GM12878 (cell line): Measurements from ENCODE around the gene PHACTR3. TPM values are rescaled to one million over a fixed set of nuclear protein-coding genes. Genes with fewer than 3 reads are reported as not detected.

Source experiments
- BACH1 ChIP-seq: fragments of 450-650 bp; IDR thresholded peaks from 2 replicates; pipeline ENCODE4 v1.6.1; 2017; ENCODE audit warnings: mild to moderate bottlenecking, borderline replicate concordance
- MTA2 ChIP-seq: fragments of 450-650 bp; IDR thresholded peaks from 2 replicates; pipeline ENCODE4 v1.6.1; 2016; ENCODE audit warnings: low read depth, mild to moderate bottlenecking, moderate library complexity
- PRDM15 ChIP-seq: fragments of 450-650 bp; formaldehyde crosslinking; IDR thresholded peaks from 2 replicates; pipeline ENCODE4 v1.4.0; 2020; ENCODE audit warnings: mild to moderate bottlenecking, moderate library complexity
- RAD51 ChIP-seq: fragments of 450-650 bp; IDR thresholded peaks from 2 replicates; pipeline ENCODE4 v1.6.1; 2016; ENCODE audit warnings: moderate library complexity, mild to moderate bottlenecking, inconsistent platforms
- SRF ChIP-seq, 2 experiments: IDR thresholded peaks; 2 replicates each; pipeline ENCODE4 v1.6.1; 2011; ENCODE audit warnings: low read depth in 2 of 2, low read length in 2 of 2, mild to moderate bottlenecking in 1 of 2, moderate library complexity in 1 of 2
- ZNF274 ChIP-seq: IDR thresholded peaks from one replicate; pipeline ENCODE4 v1.8.0; 2011; ENCODE audit not compliant: insufficient read length, insufficient read depth
- polyA plus RNA-seq, 11 experiments: library from polyadenylated mRNA; depleted of rRNA in 4 of 11; unstranded in 6 of 11; stranded (reverse) in 5 of 11; fragments of >200 nt; fragmentation: Nextera tagmentation in 4 of 11; fragmentation: Illumina TruSeq in 1 of 11; extraction: Ambion mirVana in 4 of 11; extraction: Trizol in 1 of 11; gene quantifications; 1 replicate in 1 of 11; 2 replicates in 10 of 11; pipeline versions ENCODE4 v1.2.1 to v1.2.3, GENCODE V29; 2011 to 2016; ENCODE audit warnings: inconsistent platforms in 2 of 11, missing spikeins in 2 of 11, low read depth in 1 of 11
- total RNA-seq, 4 experiments: library from RNA; depleted of rRNA in 3 of 4; stranded (reverse); fragments of >200 nt in 3 of 4; fragmentation: Illumina TruSeq in 1 of 4; extraction: Trizol in 1 of 4; gene quantifications; 2 replicates each; pipeline versions ENCODE4 v1.2.1 to v1.2.3, GENCODE V29; 2013 to 2021

The PHACTR3 gene
- total and polyA plus RNA-seq, 10 of the 15 experiments (the other 5 are each of a cell fraction or from before 2014, with no cell fraction given): 0.17 to 2.7 (median 0.27) TPM; not detected in 1

- TF ChIP-seq RAD51 (no peak), SRF (IDR thresholded peaks at IDR 0.05; ENCODE audit: low read depth in 2 of 2, low read length in 2 of 2) (no peak), BACH1 (no peak), PRDM15 (CRISPR knock-in tag) (no peak), MTA2 (no peak), ZNF274 (no peak)
Measured at GRCh38 chr20:59723607-59724456, 119.5 kb downstream of the PHACTR3 start (continued).
